DOHH2 (cell line): ENCODE measurements around the gene BHLHE23.

Experiments used
- H3F3A ChIP-seq: fragments of 200-600 bp; sonication (generic), shearing (Covaris generic); 2 replicates; pipeline ENCODE4 v1.6.0; 2016; ENCODE audit warnings: antibody characterized with exemption, mild to moderate bottlenecking; ENCODE audit not compliant: control insufficient read depth, insufficient read depth
- H3K27ac ChIP-seq: fragments of 200-600 bp; sonication (generic); 2 replicates; pipeline ENCODE4 v1.5.1; 2014; ENCODE audit warnings: low read depth, mild to moderate bottlenecking, low read length, moderate library complexity
- H3K27me3 ChIP-seq: fragments of 200-600 bp; sonication (generic); 2 replicates; pipeline ENCODE4 v1.6.1; 2014; ENCODE audit warnings: mild to moderate bottlenecking, low read length, mixed read lengths; ENCODE audit not compliant: control insufficient read depth
- H3K36me3 ChIP-seq: fragments of 200-600 bp; sonication (generic); 2 replicates; pipeline ENCODE4 v1.6.1; 2014; ENCODE audit warnings: mild to moderate bottlenecking, low read length, moderate library complexity, mixed read lengths; ENCODE audit not compliant: control insufficient read depth
- H3K4me1 ChIP-seq: fragments of 200-600 bp; sonication (generic); 2 replicates; pipeline ENCODE4 v1.6.1; 2014; ENCODE audit warnings: mild to moderate bottlenecking, low read length, mixed read lengths; ENCODE audit not compliant: control insufficient read depth
- H3K4me2 ChIP-seq: fragments of 200-600 bp; sonication (generic); 2 replicates; pipeline ENCODE4 v1.6.0; 2014; ENCODE audit warnings: mild to moderate bottlenecking, low read length, moderate library complexity
- H3K4me3 ChIP-seq: fragments of 200-600 bp; sonication (generic); 2 replicates; pipeline ENCODE4 v1.5.1; 2014; ENCODE audit warnings: mild to moderate bottlenecking, low read length, mixed read lengths
- H3K79me2 ChIP-seq: fragments of 200-600 bp; sonication (generic); 2 replicates; pipeline ENCODE4 v1.6.1; 2014; ENCODE audit warnings: mild to moderate bottlenecking, low read length, mixed read lengths; ENCODE audit not compliant: control insufficient read depth
- H3K9me2 ChIP-seq: fragments of 200-600 bp; sonication (generic); replicated peaks from 2 replicates; pipeline ENCODE4 v1.6.1; 2014; ENCODE audit warnings: mild to moderate bottlenecking, low read length, mixed read lengths; ENCODE audit not compliant: control insufficient read depth
- H3K9me3 ChIP-seq: fragments of 200-600 bp; sonication (generic); 2 replicates; pipeline ENCODE4 v1.6.1; 2014; ENCODE audit warnings: antibody characterized with exemption, low read length, mixed read lengths; ENCODE audit not compliant: control insufficient read depth, insufficient read depth
- H4K20me1 ChIP-seq: fragments of 200-600 bp; sonication (generic); 2 replicates; pipeline ENCODE4 v1.6.0; 2014; ENCODE audit warnings: low read depth, mild to moderate bottlenecking, antibody characterized with exemption, low read length, moderate library complexity; ENCODE audit not compliant: control insufficient read depth, insufficient read depth
- EZH2phosphoT487 ChIP-seq: fragments of 200-600 bp; sonication (generic); IDR thresholded peaks from 2 replicates; pipeline ENCODE4 v1.6.1; 2017; ENCODE audit warnings: borderline replicate concordance, mild to moderate bottlenecking, antibody characterized with exemption, low read length, moderate library complexity, mixed read lengths
- TF ChIP-seq, protein P1 (sequence below): fragments of 200-600 bp; sonication (generic); IDR thresholded peaks from one replicate; pipeline ENCODE4 v1.5.1; 2014; ENCODE audit warnings: antibody characterized with exemption, mild to moderate bottlenecking, low read depth, low read length; ENCODE audit not compliant: poor library complexity, severe bottlenecking

BHLHE23 gene

DNA sequence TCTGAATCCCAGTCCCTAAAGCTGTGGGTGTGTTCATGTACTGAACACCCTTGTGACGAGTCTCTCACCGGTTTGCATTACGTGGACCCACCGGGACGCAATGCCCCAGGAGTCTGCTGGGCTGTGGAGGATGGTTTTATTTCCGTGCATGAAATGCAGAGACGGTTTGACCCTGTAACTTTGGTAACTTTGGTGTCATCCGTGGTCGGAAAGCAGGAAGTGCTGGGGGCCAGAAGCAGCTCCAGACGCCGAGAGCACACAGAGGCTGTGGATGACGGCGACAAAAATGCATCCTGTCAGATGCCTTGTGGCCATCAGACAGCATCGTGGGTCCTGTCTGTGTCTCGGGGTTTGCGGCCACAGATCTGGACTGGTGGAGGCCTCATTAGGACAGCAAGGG, 7.2 kb downstream of the BHLHE23 start:
- H3K27ac ChIP-seq = no peak overlapping the region
- H3K4me1 ChIP-seq = no peaks in the 10 kb centered on the region
- no peak overlapping the region for H3K4me2 ChIP-seq
- H3K4me3 ChIP-seq = no peak overlapping the region
- peaks cover 32% of the 10 kb centered on the region for H3K27me3 ChIP-seq
- no peaks in the 10 kb centered on the region for H3K79me2 ChIP-seq
- H4K20me1 ChIP-seq = no peaks in the 10 kb centered on the region
- H3K36me3 ChIP-seq = no peaks in the 10 kb centered on the region
- TF ChIP-seq EZH2phosphoT487 = no peak
- TF ChIP-seq, protein P1, sequence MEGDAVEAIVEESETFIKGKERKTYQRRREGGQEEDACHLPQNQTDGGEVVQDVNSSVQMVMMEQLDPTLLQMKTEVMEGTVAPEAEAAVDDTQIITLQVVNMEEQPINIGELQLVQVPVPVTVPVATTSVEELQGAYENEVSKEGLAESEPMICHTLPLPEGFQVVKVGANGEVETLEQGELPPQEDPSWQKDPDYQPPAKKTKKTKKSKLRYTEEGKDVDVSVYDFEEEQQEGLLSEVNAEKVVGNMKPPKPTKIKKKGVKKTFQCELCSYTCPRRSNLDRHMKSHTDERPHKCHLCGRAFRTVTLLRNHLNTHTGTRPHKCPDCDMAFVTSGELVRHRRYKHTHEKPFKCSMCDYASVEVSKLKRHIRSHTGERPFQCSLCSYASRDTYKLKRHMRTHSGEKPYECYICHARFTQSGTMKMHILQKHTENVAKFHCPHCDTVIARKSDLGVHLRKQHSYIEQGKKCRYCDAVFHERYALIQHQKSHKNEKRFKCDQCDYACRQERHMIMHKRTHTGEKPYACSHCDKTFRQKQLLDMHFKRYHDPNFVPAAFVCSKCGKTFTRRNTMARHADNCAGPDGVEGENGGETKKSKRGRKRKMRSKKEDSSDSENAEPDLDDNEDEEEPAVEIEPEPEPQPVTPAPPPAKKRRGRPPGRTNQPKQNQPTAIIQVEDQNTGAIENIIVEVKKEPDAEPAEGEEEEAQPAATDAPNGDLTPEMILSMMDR = no peak
- no peaks in the 10 kb centered on the region for H3K9me2 ChIP-seq
- no peaks in the 10 kb centered on the region for H3K9me3 ChIP-seq
- 0 out of 2 replicates have a peak, but pooled peaks cover 4% of the 10 kb centered on the region for H3F3A ChIP-seq

DNA sequence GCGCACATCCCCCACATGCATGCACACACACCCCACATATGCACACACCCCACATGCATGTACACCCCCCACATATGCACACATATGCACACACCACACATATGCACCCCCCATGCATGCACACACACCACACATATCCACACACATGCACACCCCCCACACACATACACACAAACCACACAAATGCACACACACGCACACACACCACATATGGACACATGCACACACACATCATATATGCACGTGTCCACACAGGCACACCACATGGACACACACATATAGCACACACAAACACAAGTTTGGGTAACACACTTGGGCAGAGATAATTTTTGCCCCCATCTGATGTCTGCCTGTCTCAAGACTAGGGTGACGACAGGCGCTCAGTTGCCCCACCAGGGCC, 8.3 kb downstream of the BHLHE23 start:
- Histone ChIP-seq H3K27me3 (peaks cover 25% of the 10 kb centered on the region), H3K4me1 (no peaks in the 10 kb centered on the region), H3K27ac (no peak overlapping the region), H3K79me2 (no peaks in the 10 kb centered on the region), H3K4me2 (no peak overlapping the region), H3K9me2 (no peaks in the 10 kb centered on the region), H3F3A (no peaks in the 10 kb centered on the region), H3K9me3 (no peaks in the 10 kb centered on the region), H4K20me1 (no peaks in the 10 kb centered on the region), H3K4me3 (no peak overlapping the region), H3K36me3 (no peaks in the 10 kb centered on the region)
- TF ChIP-seq EZH2phosphoT487 = no peak
- TF ChIP-seq, protein P1 = no peak

DNA sequence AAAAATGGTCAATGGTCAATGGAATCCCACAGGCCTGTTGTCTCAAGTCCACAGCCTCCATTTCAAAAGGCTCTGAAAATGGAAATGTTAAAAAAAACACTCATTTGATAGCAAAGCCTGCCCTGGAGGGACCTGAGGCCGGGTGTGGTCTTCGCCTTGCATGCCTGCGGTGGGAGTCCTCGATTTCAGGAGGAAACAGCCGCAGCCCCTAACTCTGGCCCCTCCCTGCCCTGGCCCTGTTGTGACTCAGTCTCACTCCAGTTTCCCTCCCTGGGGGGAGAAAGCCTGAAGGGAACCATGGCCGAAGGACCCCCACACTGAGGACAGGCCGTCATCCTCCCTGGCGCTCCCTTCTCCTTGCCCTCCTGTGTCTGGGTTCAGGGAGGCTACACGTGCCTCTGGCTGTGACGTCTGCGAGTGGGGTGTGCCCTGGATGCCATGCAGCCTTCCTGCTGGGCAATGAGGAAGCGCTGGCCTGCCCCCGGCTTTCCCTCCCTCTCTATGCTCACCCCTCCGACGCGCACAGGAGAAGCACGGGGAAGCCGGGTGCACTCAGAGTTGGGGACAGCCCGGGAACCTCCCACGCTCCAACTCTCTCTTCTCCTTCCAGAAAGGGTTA, 9.2 kb downstream of the BHLHE23 start:
- Histone ChIP-seq H3K27ac (no peak overlapping the region), H3K9me2 (no peaks in the 10 kb centered on the region), H3K4me3 (no peak overlapping the region), H4K20me1 (no peaks in the 10 kb centered on the region), H3K79me2 (no peaks in the 10 kb centered on the region), H3F3A (no peaks in the 10 kb centered on the region), H3K27me3 (peaks cover 17% of the 10 kb centered on the region), H3K4me2 (no peak overlapping the region), H3K9me3 (no peaks in the 10 kb centered on the region), H3K4me1 (no peaks in the 10 kb centered on the region), H3K36me3 (no peaks in the 10 kb centered on the region)
- TF ChIP-seq, protein P1 = no peak
- TF ChIP-seq EZH2phosphoT487 = no peak

DNA sequence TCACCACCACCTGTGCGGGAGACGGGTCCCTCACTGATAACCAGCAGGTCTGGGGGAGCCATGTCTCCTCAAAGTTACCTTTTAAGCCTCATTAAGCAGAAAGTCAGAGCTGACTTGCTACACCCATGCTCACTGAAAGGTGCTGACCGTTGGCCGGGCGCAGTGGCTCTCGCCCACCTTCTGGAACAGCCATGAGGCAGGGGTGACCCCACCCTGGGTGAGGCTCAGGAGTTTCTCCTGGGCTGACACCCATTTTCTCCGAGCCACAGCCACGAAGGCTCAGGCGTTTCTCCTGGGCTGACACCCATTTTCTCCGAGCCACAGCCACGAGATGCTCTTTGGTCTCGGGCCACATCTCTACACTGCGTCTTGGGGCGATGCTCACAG, 10.2 kb downstream of the BHLHE23 start:
- no peak for TF ChIP-seq EZH2phosphoT487
- Histone ChIP-seq H3K4me1 (no peaks in the 10 kb centered on the region), H3K4me3 (no peak overlapping the region), H3K9me3 (no peaks in the 10 kb centered on the region), H3K79me2 (no peaks in the 10 kb centered on the region), H3K36me3 (no peaks in the 10 kb centered on the region), H3F3A (no peaks in the 10 kb centered on the region), H3K4me2 (no peak overlapping the region), H4K20me1 (no peaks in the 10 kb centered on the region), H3K27ac (no peak overlapping the region), H3K27me3 (peaks cover 19% of the 10 kb centered on the region), H3K9me2 (no peaks in the 10 kb centered on the region)
